ENCODE measurements around the gene LRRC46.

DNA sequence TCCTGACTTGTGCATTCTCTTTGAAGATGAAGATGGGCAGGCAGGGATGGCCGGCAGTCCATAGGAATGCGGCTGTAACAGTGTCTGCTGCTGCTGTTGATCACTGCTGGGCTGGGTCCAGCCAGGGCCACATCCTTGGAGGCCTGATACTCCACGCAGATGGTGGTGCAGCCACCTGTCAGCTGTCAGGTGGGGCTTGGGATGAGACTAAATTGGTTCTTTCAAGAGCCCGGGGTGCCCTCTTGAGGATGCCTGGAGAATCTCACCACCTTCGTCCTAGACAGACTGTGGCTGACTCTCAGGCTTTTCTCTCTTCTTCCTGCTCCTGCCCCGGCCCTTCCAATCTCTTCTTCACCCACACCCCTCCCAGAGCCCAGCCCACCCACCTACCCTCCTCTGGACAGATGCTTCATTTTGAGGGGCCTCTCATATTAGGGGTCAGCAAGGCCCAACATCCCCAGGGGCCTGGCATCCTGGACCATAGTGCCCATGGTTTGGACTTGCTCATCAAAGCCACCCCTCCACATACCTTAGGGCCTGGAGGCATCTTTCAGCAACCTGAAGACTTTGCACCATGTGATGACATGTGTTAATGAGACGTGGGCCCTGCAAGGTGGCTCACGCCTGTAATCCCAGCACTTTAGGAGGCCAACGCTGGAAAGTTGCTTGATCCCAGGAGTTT, 29.0 kb upstream of the LRRC46 start:
- peak; percentile 65 to 83 for TF ChIP-seq CTCF (conservative IDR thresholded peaks at IDR 0.05; ENCODE audit: low read depth in 2 of 2)
- no peak for TF ChIP-seq POLR2AphosphoS5 (IDR thresholded peaks at IDR 0.05; ENCODE audit: low read depth)

Data from GM23338 (cell line).